Measurements from ENCODE around the gene FMC1.

FMC1 gene

DNA sequence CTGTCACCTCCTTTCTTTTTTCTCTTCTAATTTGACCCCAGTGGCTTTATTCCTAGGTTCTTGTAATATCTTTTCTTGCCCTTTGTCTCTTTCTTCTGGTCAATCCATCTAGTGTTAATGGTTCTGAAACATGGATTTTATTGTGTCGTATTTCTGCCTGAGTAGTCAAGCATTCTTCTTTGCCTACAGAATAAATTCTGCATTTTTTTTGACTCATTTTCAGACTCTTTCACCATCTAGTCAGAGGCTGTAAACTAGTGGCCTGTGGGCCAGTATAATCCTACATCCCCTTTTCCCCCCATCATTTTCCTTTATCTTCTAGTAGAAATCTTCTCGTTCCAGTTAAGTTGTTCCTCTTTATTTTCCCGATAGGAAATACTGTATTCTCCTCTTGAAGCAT is 48.0 kb downstream of the FMC1 start:
- no peak for DNase-seq

DNA sequence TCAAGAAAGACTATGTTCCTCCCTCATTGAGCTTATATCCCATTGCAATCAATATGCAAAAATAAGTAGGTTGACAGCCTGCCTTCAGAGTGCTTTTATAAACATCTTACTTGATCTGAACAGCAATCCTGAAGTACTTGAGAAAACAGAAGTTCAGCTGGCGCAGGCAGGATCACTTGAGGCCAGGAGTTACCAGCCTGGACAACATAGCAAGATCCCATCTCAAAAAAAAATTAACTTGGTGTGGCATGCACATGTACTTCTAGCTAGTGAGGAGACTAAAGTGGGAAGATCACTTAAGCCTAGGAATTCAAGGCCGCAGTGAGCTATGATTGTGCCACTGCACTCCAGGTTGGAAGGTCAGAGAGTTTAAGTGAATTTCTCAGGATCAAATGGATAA is 48.6 kb downstream of the FMC1 start:
- no peak for DNase-seq

DNA sequence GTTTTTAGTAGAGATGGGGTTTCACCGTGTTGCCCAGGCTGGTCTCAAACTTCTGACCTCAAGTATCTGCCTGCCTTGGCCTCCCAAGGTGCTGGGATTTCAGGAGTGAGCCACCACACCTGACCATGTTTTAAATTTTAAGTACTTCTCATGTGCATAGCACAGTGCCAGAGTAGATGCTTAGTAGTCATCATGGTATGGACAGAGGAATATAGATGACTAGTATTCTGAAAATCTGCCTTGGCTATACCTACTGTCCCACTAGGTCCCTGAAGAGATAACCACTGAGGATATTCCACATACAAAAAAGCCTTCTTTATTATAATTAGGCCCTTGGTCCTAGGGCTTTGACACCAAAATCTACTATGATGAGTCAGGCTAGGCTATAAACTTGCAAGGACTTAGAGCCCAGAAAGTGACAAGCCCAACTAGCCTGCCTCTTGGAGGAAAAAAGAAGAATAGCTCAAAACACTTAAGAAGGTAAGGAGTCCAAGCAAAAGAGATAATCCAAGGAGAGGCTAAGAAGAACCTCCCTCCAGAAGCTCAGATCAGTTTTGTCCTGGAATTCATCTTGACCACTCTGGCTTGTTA is 52.6 kb downstream of the FMC1 start:
- DNase-seq, result no peak

DNA sequence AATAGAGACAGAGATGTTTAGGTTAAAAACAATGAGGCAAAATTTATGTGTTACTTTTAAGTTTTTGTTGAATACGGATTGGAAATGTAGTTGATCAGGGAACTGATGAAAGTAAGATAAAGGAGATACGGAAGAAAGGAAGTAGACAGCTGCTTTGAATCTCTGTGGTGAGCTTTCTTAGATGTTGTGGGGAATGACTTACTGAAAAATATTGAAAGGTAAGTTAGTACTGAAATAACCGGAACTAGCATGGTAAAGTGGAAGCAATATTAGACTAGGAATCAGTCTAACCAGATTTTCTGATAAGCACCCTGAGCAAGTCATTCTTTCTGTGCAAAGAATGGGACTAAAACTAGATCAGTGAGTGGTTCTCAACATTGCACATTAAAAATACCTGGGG is 53.4 kb downstream of the FMC1 start:
- DNase-seq, result no peak
